GM23338 (cell line): ENCODE results near the gene KRT83.

Source experiments
- CREB1 ChIP-seq: fragments of 250-450 bp; sonication (Bioruptor Pico); IDR thresholded peaks from 2 replicates; pipeline ENCODE4 v1.5.0; 2020; ENCODE audit warnings: low read depth, mild to moderate bottlenecking, moderate library complexity
- EZH2 ChIP-seq: fragments of 200-600 bp; sonication (generic); IDR thresholded peaks from one replicate; pipeline ENCODE4 v1.8.0; 2017; ENCODE audit warnings: antibody characterized with exemption, mild to moderate bottlenecking, low read depth; ENCODE audit not compliant: unreplicated experiment
- EZH2phosphoT487 ChIP-seq: fragments of 200-600 bp; sonication (generic); IDR thresholded peaks from one replicate; pipeline ENCODE4 v1.8.1; 2018; ENCODE audit warnings: antibody characterized with exemption; ENCODE audit not compliant: unreplicated experiment
- POLR2AphosphoS5 ChIP-seq: IDR thresholded peaks from 2 replicates; pipeline ENCODE4 v1.6.1; 2016; ENCODE audit warnings: antibody characterized with exemption, low read depth
- ZNF114 ChIP-seq: fragments of 250-450 bp; sonication (Bioruptor Pico); IDR thresholded peaks from 2 replicates; pipeline ENCODE4 v1.5.0; 2020; ENCODE audit warnings: mild to moderate bottlenecking, moderate library complexity
- TF ChIP-seq, protein P1 (sequence below), 2 experiments: fragments of 200-600 bp in 1 of 2; sonication (generic) in 1 of 2; conservative IDR thresholded peaks; 2 replicates each; pipeline versions ENCODE4 v1.5.1 to v1.6.1; 2016 to 2017; ENCODE audit warnings: antibody characterized with exemption in 2 of 2, low read depth in 2 of 2, mild to moderate bottlenecking in 2 of 2, moderate library complexity in 1 of 2
- TF ChIP-seq, protein P2 (sequence below): IDR thresholded peaks from one replicate; pipeline ENCODE4 v1.6.1; 2018; ENCODE audit warnings: antibody characterized with exemption; ENCODE audit not compliant: unreplicated experiment

GRCh38 chr12:52293926-52294325 lies 27.3 kb downstream of the KRT83 start:
- TF ChIP-seq, protein P1, sequence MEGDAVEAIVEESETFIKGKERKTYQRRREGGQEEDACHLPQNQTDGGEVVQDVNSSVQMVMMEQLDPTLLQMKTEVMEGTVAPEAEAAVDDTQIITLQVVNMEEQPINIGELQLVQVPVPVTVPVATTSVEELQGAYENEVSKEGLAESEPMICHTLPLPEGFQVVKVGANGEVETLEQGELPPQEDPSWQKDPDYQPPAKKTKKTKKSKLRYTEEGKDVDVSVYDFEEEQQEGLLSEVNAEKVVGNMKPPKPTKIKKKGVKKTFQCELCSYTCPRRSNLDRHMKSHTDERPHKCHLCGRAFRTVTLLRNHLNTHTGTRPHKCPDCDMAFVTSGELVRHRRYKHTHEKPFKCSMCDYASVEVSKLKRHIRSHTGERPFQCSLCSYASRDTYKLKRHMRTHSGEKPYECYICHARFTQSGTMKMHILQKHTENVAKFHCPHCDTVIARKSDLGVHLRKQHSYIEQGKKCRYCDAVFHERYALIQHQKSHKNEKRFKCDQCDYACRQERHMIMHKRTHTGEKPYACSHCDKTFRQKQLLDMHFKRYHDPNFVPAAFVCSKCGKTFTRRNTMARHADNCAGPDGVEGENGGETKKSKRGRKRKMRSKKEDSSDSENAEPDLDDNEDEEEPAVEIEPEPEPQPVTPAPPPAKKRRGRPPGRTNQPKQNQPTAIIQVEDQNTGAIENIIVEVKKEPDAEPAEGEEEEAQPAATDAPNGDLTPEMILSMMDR (conservative IDR thresholded peaks at IDR 0.05; ENCODE audit: low read depth in 2 of 2) = no peak
- TF ChIP-seq EZH2 = no peak
- no peak for TF ChIP-seq EZH2phosphoT487
- no peak for TF ChIP-seq POLR2AphosphoS5
- no peak for TF ChIP-seq CREB1 (CRISPR knock-in tag)
- TF ChIP-seq, protein P2, sequence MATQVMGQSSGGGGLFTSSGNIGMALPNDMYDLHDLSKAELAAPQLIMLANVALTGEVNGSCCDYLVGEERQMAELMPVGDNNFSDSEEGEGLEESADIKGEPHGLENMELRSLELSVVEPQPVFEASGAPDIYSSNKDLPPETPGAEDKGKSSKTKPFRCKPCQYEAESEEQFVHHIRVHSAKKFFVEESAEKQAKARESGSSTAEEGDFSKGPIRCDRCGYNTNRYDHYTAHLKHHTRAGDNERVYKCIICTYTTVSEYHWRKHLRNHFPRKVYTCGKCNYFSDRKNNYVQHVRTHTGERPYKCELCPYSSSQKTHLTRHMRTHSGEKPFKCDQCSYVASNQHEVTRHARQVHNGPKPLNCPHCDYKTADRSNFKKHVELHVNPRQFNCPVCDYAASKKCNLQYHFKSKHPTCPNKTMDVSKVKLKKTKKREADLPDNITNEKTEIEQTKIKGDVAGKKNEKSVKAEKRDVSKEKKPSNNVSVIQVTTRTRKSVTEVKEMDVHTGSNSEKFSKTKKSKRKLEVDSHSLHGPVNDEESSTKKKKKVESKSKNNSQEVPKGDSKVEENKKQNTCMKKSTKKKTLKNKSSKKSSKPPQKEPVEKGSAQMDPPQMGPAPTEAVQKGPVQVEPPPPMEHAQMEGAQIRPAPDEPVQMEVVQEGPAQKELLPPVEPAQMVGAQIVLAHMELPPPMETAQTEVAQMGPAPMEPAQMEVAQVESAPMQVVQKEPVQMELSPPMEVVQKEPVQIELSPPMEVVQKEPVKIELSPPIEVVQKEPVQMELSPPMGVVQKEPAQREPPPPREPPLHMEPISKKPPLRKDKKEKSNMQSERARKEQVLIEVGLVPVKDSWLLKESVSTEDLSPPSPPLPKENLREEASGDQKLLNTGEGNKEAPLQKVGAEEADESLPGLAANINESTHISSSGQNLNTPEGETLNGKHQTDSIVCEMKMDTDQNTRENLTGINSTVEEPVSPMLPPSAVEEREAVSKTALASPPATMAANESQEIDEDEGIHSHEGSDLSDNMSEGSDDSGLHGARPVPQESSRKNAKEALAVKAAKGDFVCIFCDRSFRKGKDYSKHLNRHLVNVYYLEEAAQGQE = no peak
- no peak for TF ChIP-seq ZNF114 (CRISPR knock-in tag)
